SJSA1 (cell line): ENCODE measurements around the gene MLX. TPM values are rescaled to one million over a fixed set of nuclear protein-coding genes. Genes with fewer than 3 reads are reported as not detected.
A peak's percentile ranks its signal among the peaks of the same experiment; 100 is the strongest.

Experiments
- DNase-seq, 2 experiments: peaks; one replicate each; pipeline ENCODE4 v3.0.0-alpha.2; 2015 to 2020; ENCODE audit warnings: low spot score in 2 of 2, low read depth in 1 of 2
- H3K27ac ChIP-seq: fragments of 250-450 bp; sonication (Bioruptor Pico); 2 replicates; pipeline ENCODE4 v1.5.1; 2020; ENCODE audit warnings: mild to moderate bottlenecking, moderate library complexity
- H3K27me3 ChIP-seq: fragments of 250-450 bp; sonication (Bioruptor Pico); replicated peaks from 2 replicates; pipeline ENCODE4 v1.5.1; 2020; ENCODE audit warnings: mild to moderate bottlenecking, moderate library complexity
- H3K36me3 ChIP-seq: fragments of 250-450 bp; sonication (Bioruptor Pico); 2 replicates; pipeline ENCODE4 v1.5.1; 2020; ENCODE audit warnings: mild to moderate bottlenecking
- H3K4me1 ChIP-seq: fragments of 250-450 bp; sonication (Bioruptor Pico); replicated peaks from 2 replicates; pipeline ENCODE4 v1.6.1; 2021; ENCODE audit warnings: mild to moderate bottlenecking
- H3K4me3 ChIP-seq: fragments of 250-450 bp; sonication (Bioruptor Pico); 2 replicates; pipeline ENCODE4 v1.5.1; 2020; ENCODE audit warnings: mild to moderate bottlenecking
- H3K9me3 ChIP-seq: fragments of 250-450 bp; sonication (Bioruptor Pico); replicated peaks from 2 replicates; pipeline ENCODE4 v1.5.1; 2020; ENCODE audit warnings: mild to moderate bottlenecking
- total RNA-seq: library from RNA; depleted of rRNA; stranded (reverse); fragments of >200 nt; shearing (Covaris generic); gene quantifications from 2 replicates; pipeline ENCODE4 v1.2.3, GENCODE V29; 2014; rRNA removed

The MLX gene, protein sequence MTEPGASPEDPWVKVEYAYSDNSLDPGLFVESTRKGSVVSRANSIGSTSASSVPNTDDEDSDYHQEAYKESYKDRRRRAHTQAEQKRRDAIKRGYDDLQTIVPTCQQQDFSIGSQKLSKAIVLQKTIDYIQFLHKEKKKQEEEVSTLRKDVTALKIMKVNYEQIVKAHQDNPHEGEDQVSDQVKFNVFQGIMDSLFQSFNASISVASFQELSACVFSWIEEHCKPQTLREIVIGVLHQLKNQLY
- total RNA-seq, result 20.1 and 35.0 TPM in 2 replicates

DNA sequence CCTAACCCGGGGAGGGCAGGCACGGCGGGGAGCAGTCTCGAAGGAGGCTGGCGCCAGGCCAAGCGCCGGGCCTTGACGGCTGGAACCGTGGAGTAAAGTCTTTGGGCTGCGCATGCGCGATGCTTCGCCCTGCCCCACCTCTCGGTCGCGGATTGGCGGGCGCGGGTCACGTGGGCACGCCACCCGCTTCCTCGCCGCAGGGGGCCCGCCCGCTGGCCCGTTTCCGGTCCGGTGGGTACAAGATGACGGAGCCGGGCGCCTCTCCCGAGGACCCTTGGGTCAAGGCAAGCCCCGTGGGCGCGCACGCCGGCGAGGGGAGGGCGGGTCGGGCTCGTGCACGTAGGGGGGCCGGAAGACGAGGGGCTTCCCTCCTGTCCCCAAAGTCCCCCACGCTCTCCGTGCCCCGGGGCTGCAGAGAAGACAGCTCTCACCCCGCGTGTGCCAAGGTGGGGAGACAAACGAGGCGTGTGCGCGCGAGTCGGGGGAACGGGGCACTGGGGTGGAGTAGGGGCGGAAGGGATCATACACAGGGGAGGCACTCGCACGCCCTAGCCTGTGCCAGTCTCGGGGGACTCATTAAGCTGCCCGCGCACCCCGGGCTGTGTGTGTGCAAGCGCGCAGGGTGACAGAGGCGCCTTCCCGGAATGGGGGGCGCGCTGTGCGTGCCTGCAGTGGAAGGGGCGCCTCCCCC is at the start of gene MLX:
Gene MLX (plus strand): TSS at position 218 of the 691 bp plus-strand sequence. CDS start 25 bp downstream, at position 243.
- H3K36me3 ChIP-seq, result peaks cover 90% of the 10 kb centered on the region
- no peaks in the 10 kb centered on the region for H3K27me3 ChIP-seq
- H3K27ac ChIP-seq, result peak within 1 kb of the TSS; percentile 55
- H3K4me3 ChIP-seq, result peak within 1 kb of the TSS; percentile 62
- peaks cover 27% of the 10 kb centered on the region for H3K4me1 ChIP-seq
- peak; percentile 87 to 94 for DNase-seq
- no peaks in the 10 kb centered on the region for H3K9me3 ChIP-seq

DNA sequence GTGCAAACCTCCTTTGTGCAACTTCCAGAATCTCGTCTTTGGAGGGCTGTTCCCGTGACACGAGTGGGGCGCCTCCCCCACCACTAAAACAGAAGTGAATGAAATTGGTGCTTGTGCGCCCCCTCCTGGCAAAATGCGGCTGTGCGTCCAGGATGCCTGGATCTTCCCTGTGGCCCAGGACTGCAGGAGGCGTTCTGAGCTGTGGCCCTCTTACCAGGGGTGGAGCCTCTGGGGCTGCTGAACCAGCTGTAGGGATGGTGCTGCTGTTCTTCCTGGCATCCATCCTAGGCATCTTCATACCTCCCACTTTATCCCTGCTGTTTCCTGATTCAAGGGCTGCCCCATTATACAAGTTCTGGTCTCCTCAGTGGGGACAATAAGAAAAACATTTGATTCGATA is 49.4 kb upstream of the MLX start:
- H3K27ac ChIP-seq, result peak overlapping the region; percentile 99
- peak; percentile 88 to 89 for DNase-seq
- H3K4me1 ChIP-seq, result peaks cover 66% of the 10 kb centered on the region
- H3K9me3 ChIP-seq, result no peaks in the 10 kb centered on the region
- no peaks in the 10 kb centered on the region for H3K27me3 ChIP-seq
- no peak overlapping the region for H3K4me3 ChIP-seq
- H3K36me3 ChIP-seq, result peaks cover 22% of the 10 kb centered on the region

DNA sequence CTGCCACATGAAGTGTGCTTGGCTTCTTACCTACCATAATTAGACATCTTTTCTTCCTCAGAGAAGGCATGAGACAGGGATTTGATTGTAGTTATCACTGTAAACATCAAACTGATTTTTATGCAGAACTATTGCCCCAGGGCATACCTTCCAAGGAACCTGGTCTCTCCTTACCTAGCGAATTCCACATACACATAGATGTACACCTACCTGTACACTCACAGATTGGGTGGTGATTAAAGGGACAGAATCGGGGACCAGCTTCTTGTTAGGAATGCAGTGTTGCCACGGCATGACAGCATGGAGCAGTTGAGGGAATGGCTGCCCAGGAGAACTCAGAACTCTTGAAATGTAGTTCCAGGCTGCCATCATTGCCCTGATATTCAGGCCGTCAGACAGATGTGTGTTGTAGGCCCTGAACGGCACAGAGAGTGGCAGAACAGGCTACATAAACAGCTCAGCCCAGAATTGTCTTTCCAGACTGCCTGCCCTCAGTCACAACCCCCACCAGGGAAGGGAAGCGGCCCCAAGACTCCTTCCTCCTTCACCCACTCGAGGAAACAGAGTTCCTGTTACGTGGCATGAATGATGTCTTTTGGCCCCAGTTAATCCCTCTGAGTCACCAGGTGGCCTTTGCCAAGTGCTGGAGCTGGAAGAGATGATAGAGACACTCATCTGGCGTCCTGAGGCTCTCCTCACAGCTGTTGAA is 48.7 kb upstream of the MLX start:
- H3K27me3 ChIP-seq, result no peaks in the 10 kb centered on the region
- peak; percentile 91 to 93 for DNase-seq
- H3K36me3 ChIP-seq, result peaks cover 22% of the 10 kb centered on the region
- peak overlapping the region; percentile 99 for H3K27ac ChIP-seq
- H3K9me3 ChIP-seq, result no peaks in the 10 kb centered on the region
- H3K4me3 ChIP-seq, result no peak overlapping the region
- peaks cover 59% of the 10 kb centered on the region for H3K4me1 ChIP-seq

DNA sequence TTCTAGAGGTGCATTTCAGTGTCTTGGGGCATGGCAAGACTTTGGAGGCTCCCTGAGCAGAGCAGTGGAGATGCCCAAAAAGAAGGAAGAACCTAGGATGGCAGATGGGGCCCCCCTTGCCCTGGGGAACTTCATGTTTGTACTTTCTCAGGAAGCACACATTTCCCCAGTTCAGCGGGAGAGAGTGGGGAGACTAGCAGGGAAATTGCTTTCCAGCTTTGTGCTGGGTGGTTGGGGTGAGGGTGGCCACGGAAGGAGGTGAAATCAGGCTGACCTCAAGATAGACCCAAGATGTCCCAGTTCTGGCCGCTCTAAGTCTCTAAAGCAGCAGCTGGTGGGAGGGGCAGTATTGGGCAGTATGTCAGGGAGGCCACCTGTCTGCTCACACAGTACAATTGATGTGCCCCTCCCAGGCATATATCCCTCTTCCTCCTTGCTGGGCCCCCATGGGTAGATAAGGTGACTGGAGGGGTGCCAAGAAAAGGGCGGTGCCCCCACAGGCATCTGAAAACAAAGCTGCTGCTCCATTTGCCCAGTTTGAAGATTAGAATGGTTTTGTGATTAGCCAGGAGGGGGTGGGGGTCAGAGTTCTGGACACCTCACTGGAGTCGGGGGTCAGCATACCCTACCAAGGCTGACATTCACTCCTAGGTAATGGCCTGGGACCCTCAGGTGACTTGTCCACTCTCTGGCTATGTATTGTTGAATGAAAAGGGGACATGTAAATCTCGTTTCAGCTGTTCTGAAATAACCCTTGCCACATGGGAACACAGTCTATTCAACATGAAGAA is 48.0 kb upstream of the MLX start:
- H3K4me3 ChIP-seq, result no peak overlapping the region
- H3K4me1 ChIP-seq, result peaks cover 54% of the 10 kb centered on the region
- no peaks in the 10 kb centered on the region for H3K27me3 ChIP-seq
- no peaks in the 10 kb centered on the region for H3K9me3 ChIP-seq
- peak; percentile 62 to 68 for DNase-seq
- peaks cover 19% of the 10 kb centered on the region for H3K36me3 ChIP-seq
- H3K27ac ChIP-seq, result peak overlapping the region; percentile 99

DNA sequence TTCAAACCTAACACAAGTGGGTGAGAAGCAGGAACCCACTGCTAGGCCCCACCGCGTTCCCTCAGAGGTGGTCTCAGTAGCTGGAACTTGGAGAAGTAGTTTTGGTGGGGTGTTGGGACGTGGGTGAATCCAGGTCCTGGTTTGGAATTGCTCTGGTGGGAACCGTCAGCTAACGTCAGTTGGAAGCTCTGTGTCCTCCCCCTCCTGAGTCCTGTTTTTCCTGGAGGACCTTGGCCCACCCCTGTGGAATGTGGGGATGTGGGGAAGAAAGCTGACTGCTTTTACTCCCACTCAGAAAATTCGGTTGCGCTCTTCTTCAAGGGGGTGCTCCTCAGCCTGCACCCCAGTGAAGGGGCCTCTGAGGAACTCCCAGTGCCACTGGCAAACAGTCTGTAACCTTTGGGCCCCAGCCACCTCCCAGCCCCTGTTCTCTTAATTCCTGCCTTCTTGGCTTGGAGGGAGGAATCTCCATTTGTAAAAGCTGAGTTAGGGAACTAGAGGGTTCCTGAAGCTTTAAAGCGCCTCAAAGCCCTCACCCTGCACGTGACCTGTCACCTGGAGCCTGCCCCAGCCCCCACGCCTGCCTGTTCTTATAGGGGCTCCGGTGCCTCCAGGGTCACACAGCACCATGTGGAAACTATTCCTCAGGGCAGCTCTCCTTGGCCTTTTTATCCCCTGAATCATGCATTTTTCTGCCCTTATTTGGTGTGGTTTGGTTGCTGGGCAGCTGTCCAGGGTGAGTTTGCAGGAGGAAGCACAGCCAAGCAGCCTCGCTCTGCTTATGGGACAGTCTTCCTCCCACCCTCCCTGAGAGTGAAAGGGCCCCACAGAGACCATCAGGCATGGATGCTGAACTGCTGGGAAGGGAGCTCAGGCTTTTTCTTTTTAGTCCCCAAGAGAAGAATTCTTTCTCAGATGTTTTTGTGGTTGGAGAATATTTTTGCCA is 47.1 kb upstream of the MLX start:
- no peaks in the 10 kb centered on the region for H3K27me3 ChIP-seq
- H3K4me1 ChIP-seq, result peaks cover 54% of the 10 kb centered on the region
- H3K36me3 ChIP-seq, result peaks cover 13% of the 10 kb centered on the region
- no peak overlapping the region for H3K4me3 ChIP-seq
- peak overlapping the region; percentile 99 for H3K27ac ChIP-seq
- peak; percentile 96 to 97 for DNase-seq
- no peaks in the 10 kb centered on the region for H3K9me3 ChIP-seq

DNA sequence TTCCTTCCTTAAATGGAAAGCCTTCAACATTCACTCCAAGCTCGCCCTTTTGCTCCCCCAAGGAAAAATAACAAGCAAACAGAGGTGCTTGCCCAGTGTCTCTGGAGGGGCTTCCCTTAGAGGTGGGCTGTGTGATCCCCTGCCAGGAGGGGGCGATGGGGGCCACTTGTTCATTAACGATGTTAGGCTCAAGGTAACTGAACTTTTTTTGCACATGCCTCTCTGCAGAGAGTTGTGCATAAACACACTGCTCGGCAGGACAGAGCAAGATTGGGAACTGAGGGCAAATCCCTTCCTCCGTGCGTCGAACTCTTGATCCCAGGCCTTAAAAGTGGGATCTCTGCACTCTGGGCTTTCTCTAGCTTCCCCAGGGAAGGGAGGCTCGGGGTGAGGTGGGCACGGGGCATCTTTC is 46.4 kb upstream of the MLX start:
- no peaks in the 10 kb centered on the region for H3K9me3 ChIP-seq
- DNase-seq, result peak in 1 of 2 experiments; percentile 61
- peaks cover 57% of the 10 kb centered on the region for H3K4me1 ChIP-seq

DNA sequence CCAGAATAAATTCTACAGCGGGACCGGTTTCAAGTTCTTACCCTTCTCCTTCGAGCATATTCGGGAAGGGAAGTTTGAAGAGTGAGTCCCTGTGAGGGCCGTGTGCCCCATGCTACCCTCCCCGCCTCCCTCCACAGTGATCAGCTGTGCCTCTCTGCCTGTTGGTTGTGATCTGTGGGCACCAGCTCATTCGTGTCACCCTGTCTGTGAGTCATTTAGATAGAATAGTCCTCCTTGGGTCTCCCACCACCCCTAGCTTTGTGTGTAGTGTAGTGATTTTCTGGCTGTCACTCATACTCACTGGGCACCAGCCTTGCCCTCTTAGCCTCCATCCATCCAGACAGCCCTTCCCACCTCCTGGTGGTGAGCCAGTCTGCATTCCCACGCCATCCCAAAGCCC is 45.9 kb upstream of the MLX start:
- peaks cover 60% of the 10 kb centered on the region for H3K4me1 ChIP-seq
- no peak overlapping the region for H3K4me3 ChIP-seq
- no peaks in the 10 kb centered on the region for H3K27me3 ChIP-seq
- peak overlapping the region; percentile 99 for H3K27ac ChIP-seq
- no peak for DNase-seq
- no peaks in the 10 kb centered on the region for H3K9me3 ChIP-seq
- peaks cover 13% of the 10 kb centered on the region for H3K36me3 ChIP-seq

More for the DNA sequence above, 46.4 kb upstream of the MLX start:
- H3K27me3 ChIP-seq, result no peaks in the 10 kb centered on the region
- H3K4me3 ChIP-seq, result no peak overlapping the region
- peak overlapping the region; percentile 99 for H3K27ac ChIP-seq
- H3K36me3 ChIP-seq, result peaks cover 13% of the 10 kb centered on the region

DNA sequence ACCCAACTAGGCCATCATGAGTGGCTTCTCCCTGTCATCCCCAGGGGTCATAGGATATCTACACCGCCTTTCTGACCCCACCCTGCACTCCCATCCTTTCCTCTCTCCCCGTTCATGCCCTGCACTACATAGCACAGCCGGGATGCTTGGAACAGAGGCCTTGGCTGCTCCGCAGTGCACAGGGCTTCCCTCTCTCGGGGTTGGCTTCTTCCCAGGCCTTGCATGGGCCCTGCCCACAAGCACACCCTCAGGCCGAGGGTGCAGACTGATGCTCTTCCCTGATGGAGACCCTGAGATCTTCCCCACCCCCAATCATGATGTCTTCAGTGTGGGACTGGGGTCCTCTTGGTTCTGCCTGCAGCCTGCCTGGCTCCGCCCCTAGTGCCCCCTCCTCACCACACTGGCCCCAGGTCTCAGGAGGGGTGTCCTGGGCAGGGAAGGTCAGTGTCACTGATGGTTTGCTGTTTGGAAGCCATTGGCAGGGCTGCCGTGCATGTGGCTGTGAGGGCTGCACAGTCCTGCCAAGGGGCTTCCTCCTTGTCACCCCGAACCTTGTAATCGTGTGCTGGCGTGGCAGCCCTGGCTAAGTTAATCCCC is 45.1 kb upstream of the MLX start:
- H3K4me3 ChIP-seq, result no peak overlapping the region
- peaks cover 67% of the 10 kb centered on the region for H3K4me1 ChIP-seq
- DNase-seq, result no peak
- peaks cover 13% of the 10 kb centered on the region for H3K36me3 ChIP-seq
- peak overlapping the region; percentile 99 for H3K27ac ChIP-seq
- no peaks in the 10 kb centered on the region for H3K9me3 ChIP-seq
- no peaks in the 10 kb centered on the region for H3K27me3 ChIP-seq

DNA sequence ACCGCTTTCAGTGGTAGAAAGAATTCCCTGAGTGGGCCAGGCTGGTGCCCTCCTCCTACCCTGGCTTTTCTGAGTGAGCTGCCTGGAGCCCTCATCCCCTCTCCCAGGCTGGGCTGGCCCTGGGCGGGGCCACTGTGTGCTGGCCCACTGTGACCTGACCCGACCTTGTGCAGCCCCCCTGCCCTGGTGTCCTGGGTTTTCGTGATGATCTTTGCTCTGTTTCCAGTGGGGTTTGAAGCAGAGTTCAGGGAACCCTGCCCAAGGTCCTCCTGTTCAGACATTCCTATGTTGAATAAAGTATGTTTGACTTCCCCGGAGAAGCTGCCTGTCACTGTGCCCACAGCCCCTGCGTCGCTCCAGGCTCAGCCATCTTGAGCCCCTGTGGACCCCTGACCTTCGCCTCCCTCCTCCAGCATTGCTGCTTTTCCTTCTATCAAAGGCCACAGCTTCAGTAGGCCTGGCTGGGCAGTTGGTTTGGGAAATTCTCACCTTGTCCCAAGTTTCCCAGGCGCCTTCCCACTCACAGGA is 44.6 kb upstream of the MLX start:
- Histone ChIP-seq H3K4me1 (peaks cover 70% of the 10 kb centered on the region), H3K27ac (peak overlapping the region; percentile 99; the same call in 1 of the 2 replicates), H3K9me3 (no peaks in the 10 kb centered on the region), H3K36me3 (peaks cover 13% of the 10 kb centered on the region), H3K4me3 (no peak overlapping the region), H3K27me3 (no peaks in the 10 kb centered on the region)
- DNase-seq, result no peak

DNA sequence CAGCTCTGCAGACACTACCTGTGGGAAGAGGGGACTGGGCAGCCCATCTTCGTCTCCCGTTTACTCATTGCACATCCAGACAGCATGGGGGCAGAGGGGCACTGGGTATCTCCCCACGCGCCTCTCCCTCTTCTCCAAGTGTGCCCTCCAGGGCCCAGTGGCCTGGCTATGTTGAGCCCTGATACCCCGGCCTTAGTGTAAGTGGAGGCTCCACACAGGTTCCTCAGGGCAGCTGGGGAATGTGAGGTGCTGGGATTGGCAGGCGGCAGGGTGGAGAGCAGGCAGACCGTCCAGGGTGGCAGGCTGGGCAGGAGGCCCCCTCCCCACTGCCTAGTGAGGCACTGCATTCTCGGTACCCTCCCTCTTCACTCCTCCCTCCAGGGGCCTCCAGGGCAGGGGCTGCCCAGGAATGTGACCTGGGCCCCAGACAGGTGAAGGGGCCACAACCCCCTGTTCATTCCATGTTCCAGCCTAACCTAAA is 44.1 kb upstream of the MLX start:
- Histone ChIP-seq H3K4me3 (no peak overlapping the region), H3K9me3 (no peaks in the 10 kb centered on the region), H3K4me1 (peaks cover 67% of the 10 kb centered on the region), H3K36me3 (peaks cover 11% of the 10 kb centered on the region), H3K27me3 (no peaks in the 10 kb centered on the region), H3K27ac (no peak overlapping the region)
- DNase-seq, result no peak

DNA sequence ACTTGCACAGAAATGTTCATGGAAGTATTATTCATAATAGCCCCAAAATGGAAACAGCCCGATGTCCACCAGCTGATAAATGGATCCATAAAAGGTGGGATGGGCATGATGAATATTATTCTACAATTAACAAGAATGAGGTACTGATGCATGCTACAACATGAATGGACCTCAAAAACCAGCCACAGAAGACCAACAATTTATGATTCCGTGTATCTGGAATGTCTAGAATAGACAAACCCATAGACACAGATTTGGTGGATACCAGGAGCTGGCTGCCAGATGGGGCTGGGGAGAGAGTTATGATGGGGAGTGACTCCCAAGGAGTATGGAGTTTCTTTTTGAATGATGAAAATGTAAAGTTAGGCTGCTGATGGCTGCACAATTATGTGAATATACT is 41.7 kb upstream of the MLX start:
- Histone ChIP-seq H3K4me1 (peaks cover 48% of the 10 kb centered on the region), H3K27me3 (no peaks in the 10 kb centered on the region), H3K27ac (no peak overlapping the region), H3K36me3 (peaks cover 10% of the 10 kb centered on the region; the same call in 1 of the 2 replicates), H3K4me3 (no peak overlapping the region), H3K9me3 (no peaks in the 10 kb centered on the region)
- DNase-seq, result no peak

DNA sequence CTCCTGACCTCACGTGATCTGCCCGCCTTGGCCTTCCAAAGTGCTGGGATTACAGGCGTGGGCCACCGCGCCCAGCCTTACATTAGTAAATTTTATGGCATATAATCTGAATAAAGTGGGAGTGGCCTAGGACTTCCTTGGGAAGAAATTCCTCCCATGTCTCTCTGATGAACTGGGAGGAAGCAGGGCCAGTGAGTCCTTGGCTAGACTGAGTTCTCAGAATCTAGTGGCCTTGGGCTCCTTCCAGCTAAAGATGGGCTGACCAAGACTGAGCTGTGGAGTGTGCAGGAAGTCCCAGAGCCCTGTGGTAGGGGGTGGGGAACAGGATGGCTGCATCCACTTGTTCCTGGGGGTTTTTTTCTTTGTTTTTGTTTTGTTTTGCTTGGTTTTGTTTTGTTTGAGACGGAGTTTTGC is 40.9 kb upstream of the MLX start:
- DNase-seq, result no peak

More for the DNA sequence above, 40.9 kb upstream of the MLX start:
- H3K27ac ChIP-seq, result no peak overlapping the region
- H3K4me1 ChIP-seq, result peaks cover 46% of the 10 kb centered on the region
- H3K4me3 ChIP-seq, result no peak overlapping the region
- no peaks in the 10 kb centered on the region for H3K27me3 ChIP-seq
- H3K9me3 ChIP-seq, result no peaks in the 10 kb centered on the region
- H3K36me3 ChIP-seq, result peaks cover 10% of the 10 kb centered on the region; the same call in 1 of the 2 replicates
